NB4 (cell line): ENCODE measurements around the gene RNF220.

Experiments used
- DNase-seq: peaks from one replicate; pipeline ENCODE4 v3.0.0; 2010; ENCODE audit warnings: low read depth
- H3K4me3 ChIP-seq: one replicate; pipeline ENCODE4 v1.5.1; 2011; ENCODE audit warnings: mild to moderate bottlenecking, low read depth, low read length, moderate library complexity
- MYC ChIP-seq: IDR thresholded peaks from 2 replicates; pipeline ENCODE4 v1.6.1; 2011; ENCODE audit warnings: low read depth, low read length
- POLR2A ChIP-seq: IDR thresholded peaks from 2 replicates; pipeline ENCODE4 v1.6.1; 2011; ENCODE audit warnings: mild to moderate bottlenecking; ENCODE audit not compliant: insufficient read length; ENCODE audit errors: extremely low read depth
- TF ChIP-seq, protein P1 (sequence below): IDR thresholded peaks from one replicate; pipeline ENCODE4 v1.5.1; 2012; ENCODE audit warnings: low read depth, low read length
- TF ChIP-seq, protein P2 (sequence below): IDR thresholded peaks from 2 replicates; pipeline ENCODE4 v1.6.1; 2011; ENCODE audit warnings: low read depth, low read length

Gene RNF220

DNA sequence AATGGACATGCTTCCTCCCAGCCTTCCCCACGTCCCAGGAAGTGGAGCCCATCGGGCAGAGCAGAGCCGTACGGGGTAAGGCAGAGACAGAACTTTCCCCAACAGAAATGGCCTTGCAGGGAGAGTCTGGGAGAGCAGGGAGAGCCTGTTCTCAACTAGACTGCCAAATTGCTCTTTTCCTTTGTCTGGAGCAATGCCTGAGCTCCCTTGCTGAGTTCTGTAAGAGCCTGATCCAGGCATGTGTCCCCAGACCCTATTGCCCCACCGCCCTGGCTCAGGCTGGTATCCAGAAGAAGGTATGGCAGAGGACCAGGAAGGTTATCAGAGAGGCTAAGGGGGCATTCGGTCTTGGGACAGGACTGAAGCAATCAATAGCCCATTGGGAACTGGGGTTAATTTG lies 189.3 kb downstream of the RNF220 start:
- DNase-seq: no peak
- TF ChIP-seq, protein P1, sequence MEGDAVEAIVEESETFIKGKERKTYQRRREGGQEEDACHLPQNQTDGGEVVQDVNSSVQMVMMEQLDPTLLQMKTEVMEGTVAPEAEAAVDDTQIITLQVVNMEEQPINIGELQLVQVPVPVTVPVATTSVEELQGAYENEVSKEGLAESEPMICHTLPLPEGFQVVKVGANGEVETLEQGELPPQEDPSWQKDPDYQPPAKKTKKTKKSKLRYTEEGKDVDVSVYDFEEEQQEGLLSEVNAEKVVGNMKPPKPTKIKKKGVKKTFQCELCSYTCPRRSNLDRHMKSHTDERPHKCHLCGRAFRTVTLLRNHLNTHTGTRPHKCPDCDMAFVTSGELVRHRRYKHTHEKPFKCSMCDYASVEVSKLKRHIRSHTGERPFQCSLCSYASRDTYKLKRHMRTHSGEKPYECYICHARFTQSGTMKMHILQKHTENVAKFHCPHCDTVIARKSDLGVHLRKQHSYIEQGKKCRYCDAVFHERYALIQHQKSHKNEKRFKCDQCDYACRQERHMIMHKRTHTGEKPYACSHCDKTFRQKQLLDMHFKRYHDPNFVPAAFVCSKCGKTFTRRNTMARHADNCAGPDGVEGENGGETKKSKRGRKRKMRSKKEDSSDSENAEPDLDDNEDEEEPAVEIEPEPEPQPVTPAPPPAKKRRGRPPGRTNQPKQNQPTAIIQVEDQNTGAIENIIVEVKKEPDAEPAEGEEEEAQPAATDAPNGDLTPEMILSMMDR: no peak
- TF ChIP-seq MYC (no peak), POLR2A (no peak)
- TF ChIP-seq, protein P2, sequence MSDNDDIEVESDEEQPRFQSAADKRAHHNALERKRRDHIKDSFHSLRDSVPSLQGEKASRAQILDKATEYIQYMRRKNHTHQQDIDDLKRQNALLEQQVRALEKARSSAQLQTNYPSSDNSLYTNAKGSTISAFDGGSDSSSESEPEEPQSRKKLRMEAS: no peak
- no peak overlapping the region for H3K4me3 ChIP-seq

DNA sequence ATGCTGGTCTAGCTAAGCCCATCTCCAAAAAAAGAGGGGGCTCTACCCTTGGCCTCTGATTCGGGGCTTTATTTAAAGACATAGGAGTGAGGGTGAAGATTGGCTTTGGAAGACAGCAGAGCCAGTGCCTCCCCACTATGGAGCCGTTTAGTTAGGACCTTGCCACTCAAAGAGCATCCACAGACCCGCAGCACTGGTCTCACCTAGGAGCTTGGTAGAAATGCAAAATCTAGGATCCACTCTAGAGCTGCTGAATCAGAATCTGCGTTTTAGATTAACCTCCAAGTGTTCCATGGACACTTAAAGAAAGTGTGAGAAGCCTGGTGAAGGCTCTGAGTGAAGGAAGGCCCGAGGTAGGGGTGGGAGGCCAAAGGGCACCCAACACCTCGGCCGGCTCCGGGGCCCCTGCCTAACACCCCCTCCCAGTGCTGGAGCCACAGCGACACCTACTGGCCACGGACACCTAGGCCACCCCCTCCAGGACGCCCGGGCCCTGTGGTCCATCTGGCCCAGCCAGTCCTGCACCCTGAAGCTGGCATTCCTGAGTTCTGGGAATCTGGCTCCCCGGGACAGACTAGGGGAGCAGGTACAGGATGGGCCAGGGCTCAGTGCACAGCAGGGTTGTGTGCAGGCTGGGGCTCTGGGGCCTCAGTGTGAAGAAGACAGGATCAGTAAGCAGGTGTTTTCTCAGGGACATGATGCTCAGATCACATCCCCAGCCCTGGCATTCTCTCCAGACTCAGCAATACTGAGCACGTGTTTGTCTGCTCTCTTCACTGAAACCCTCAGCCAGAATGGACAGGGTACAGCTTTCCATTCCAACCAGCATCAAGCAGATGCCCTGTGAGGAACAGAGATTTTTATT lies 190.0 kb downstream of the RNF220 start:
- DNase-seq: peak; percentile 67
- TF ChIP-seq, protein P1: peak; percentile 81
- no peak for TF ChIP-seq POLR2A
- no peak overlapping the region for H3K4me3 ChIP-seq

DNA sequence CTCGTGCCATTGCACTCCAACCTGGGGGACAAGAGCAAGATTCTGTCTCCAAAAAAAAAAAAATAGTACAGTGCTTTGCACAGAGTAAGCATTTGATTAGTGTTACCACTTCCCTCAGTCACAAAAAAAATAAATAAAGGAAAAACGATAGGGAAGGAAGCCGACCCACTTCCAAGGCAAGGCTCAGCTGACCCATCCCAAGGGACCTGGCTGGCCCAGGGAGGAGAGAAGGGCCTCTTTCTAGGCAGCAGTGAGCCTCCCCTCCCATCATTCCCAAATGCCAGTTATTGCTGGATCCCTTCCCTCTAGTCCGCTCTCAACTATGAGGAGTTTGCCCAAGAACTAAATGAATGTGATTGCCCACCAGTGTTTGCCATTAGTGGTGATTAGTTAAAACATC lies 191.5 kb downstream of the RNF220 start:
- TF ChIP-seq, protein P1: no peak
- no peak for TF ChIP-seq MYC
- no peak for TF ChIP-seq POLR2A
- TF ChIP-seq, protein P2: no peak
- H3K4me3 ChIP-seq: no peak overlapping the region
- no peak for DNase-seq

DNA sequence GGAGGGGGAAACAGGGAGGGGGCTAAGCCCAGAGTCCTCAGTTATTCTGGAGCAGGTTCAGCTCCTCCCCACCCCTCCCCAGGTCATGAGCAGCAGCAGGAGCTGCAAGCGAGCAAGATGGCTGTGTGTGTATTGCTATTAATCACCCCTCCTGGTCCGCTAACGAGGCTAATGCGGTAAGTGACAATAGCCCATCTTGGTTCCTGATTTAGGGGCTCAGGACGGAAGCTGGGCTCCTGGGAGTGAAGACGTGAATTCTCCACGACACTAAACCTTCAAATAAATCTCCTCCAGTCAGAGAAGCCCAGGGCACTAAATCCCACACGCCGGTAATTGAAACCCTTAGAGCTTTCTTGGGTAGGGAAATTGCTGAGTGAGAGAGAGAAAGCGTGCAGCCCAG lies 193.1 kb downstream of the RNF220 start:
- DNase-seq: no peak
- TF ChIP-seq MYC: no peak
- TF ChIP-seq, protein P2: no peak
- no peak for TF ChIP-seq POLR2A
- TF ChIP-seq, protein P1: no peak
- H3K4me3 ChIP-seq: no peak overlapping the region

DNA sequence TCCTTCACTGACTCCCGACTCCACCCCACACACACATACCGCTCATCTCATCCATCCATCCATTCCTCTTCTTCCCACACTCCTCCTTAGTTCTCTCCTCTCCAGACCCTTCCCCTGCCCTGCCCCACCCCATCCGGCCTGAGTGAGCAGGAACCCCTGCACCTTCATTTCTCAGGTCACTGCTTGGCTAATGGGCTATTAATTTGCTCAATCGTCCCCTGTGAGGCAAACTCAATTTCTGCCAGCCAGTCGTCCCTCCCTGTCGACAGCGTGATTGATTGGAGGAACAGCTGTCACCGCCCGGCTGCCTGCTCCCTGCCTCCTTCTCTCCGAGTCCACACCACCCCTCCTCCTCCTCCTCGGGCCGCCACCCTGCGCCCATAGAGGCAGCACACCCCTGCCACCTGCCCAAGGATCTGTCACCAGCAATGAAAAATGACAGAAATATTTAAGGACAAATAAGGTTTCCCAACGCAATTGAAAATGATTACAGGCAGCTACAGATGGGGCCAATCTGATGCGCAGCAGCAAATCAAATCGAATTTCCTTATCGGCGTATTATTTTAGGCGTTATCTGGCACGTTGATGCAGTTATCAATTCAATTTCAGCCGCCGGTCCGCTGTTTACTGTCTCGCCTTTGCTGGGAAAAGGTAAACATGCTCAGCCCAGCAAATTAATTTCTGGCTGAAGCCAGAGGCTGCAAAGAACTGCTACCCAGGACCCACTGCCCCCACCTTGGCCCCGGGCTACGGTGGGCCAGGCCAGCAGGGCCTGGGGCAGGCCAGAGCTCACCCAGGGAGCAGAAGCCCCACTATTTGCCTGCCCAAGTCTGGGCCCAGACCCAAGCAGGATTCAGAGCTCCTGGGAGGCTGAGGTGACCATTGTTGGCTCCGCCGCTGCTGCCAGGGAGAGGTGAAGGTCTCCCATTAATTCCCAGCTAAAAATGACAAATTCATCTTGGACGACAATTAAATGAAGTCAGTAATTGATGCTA lies 197.9 kb downstream of the RNF220 start:
- H3K4me3 ChIP-seq: no peak overlapping the region
- DNase-seq: no peak
- TF ChIP-seq, protein P2: no peak
- TF ChIP-seq MYC: no peak
- TF ChIP-seq, protein P1: no peak
- no peak for TF ChIP-seq POLR2A
